Activated naive CD4-positive, alpha-beta T cell treated with anti-CD3 and anti-CD28 coated beads, Interleukin-2, amount 50 U/mL, for 16 hours (primary cell): ENCODE data around the gene CHEK2.
"Not testable (repeated sequence)": the region's sequence is repeated elsewhere in the genome, so short reads cannot be mapped to it uniquely, and the experiment has no call there.

Source experiments
- DNase-seq: peaks from one replicate; pipeline ENCODE4 v3.0.0-alpha.2; 2020

Gene CHEK2

GRCh38 chr22:28682966-28683365 lies 58.7 kb downstream of the CHEK2 start:
- DNase-seq: not testable (repeated sequence)

DNA sequence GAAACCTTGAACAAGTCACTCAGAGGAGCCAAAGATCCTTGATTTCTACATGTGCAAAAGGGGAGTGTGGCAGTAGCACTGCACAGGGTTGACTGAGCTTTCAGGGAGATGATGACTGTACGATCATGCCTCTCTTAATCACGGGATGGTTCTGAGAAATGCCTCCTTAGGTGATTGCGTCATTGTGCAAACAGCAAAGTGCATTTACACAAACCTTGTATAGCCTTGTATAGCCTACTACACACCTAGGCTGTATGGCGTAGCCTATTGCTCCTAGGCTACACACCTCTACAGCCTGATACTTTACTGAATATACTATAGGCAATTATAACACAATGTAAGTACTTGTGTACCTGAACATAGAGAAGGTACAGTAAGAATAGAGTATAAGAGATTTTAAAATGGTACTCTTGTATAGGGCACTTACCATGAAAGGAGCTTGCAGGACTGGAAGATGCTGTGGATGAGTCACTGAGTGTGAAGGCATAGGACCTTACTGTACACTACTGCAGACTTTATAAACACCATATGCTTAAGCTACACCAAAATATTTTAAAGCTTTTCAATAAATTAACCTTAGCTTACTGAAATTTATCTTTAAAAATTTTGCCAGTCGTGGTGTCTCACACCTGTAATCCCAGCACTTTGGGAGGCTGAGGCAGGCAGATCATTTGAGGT lies 60.7 kb downstream of the CHEK2 start:
- not testable (repeated sequence) for DNase-seq

GRCh38 chr22:28679611-28680287 lies 61.9 kb downstream of the CHEK2 start, which contains the start of gene TTC28:
TTC28 (minus strand) TSS chr22:28679840; CDS start chr22:28679723, 117 bp downstream.
- DNase-seq: peak; percentile 32

DNA sequence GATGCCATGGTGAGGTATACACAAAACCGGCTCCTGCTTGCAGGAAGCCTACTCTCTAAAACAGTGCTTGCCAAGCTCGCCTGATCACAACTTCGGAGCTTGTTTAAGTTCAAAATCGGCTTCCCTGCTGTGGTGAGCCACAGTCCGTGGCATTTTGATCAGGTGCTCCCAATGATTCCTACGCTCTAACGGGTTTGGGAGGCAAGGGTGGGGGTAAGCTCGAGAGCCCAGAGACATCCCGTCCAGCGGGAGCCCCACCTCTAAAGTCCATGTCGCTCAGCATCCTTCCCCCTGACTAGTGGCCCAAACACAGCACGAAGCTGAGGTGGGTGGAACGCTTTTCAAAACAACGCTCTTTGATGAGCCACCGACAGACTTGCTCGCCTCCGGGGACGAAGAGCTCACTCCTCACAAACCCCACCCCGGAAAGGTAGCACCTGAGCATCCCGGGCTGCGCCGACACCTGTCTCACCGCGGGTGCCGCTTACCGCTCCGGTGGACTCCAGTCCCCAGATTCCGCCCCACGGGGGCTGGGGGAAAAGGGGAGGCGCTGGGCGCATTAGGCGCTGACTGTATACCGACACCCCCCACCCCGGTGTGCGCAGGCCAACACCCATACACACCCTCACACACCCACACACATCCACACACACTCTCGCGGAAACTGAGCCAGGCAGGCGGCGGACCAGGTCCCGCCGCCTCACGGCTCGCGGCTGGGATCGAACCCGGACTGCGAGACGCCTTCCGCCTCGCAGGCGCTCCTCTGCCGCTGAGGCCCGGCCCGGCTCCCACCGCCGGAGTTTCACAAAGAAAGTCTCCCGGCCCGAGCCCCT lies 62.6 kb downstream of the CHEK2 start:
- peak; percentile 11 for DNase-seq

GRCh38 chr22:28678170-28678569 lies 63.5 kb downstream of the CHEK2 start:
- not testable (repeated sequence) for DNase-seq

DNA sequence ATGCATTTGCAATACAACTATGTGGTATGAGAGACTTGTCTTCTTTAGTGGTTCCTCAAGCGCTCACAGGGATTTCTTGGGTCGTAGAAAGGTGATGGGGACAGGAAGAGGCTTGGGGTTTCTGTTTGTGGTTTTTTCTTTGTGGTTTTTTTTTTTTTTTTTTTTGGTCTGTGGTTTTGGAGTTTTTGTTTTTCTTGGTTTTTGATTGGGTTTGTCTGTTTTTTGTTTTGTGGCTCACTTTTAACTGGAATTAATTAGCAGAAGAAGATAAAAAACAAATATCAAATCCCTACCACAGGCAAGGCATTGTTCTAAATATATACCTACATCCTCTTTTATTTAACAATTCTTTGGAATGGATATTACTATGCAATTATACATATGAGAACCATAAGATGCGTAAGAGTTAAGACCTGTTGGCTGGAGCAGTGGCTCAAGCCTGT lies 67.5 kb downstream of the CHEK2 start:
- DNase-seq: no peak

DNA sequence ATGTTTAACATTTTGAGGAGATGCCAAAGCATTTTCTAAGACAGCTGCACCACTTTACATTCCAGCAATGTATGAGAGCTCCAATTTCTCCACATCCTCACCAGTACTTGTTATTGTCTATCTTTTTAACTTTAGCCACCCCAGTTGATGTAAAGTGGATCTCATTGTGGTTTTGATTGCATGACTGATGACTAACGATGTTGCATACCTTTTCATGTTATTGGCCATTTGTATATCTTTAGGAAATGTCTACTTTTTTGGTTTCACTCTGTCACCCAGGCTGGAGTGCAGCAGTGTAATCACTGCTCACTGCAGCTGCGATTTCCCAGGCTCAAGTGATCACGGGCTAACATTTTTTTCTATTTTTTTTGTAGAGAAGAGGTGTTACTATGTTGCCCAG lies 70.9 kb downstream of the CHEK2 start:
- DNase-seq: no peak

DNA sequence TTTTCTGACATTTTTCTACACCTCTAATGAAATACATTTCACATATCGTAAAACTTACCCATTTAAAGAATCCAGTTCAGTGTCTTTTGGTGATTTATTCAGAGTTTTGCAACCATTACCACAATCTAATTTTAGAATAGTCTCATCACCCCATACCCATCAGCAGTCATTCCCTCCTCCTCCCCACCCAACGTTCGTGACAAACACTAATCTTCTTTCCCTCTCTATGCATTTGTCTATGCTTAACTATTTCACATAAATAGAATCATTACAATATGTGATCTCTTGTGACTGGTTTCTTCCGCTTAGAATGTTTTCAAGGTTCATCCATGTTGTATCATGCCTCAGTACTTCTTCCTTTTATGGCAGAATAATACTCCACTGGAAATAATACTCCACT lies 71.5 kb downstream of the CHEK2 start:
- DNase-seq: no peak

- no peak for DNase-seq
These were observed 72.2 kb downstream of the CHEK2 start for GRCh38 chr22:28669387-28669786.

DNA sequence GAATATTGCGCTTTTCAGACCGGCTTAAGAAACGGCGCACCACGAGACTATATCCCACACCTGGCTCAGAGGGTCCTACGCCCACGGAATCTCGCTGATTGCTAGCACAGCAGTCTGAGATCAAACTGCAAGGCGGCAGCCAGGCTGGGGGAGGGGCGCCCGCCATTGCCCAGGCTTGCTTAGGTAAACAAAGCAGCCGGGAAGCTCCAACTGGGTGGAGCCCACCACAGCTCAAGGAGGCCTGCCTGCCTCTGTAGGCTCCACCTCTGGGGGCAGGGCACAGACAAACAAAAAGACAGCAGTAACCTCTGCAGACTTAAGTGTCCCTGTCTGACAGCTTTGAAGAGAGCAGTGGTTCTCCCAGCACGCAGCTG lies 78.1 kb downstream of the CHEK2 start:
- not testable (repeated sequence) for DNase-seq

- no peak for DNase-seq
These were observed 83.2 kb downstream of the CHEK2 start for GRCh38 chr22:28658448-28658847.

DNA sequence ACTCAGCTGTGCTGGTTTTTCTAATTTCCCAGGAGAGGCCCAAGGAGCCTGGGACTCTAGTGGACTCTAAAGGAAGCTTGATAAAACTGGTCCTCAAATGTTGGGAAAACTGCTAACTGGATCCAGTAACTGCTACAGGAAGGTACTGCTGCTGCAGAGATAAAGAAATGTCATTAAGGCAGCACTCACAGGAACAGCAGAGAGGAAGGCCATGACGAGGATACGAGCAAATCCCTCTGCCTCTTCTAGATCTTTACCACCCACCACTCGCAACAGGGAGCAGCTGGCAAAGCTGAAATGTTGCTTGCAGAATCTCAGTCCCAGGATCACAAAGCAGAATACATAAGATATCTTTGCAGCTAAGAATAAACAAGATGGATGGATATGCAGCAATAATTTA lies 85.4 kb downstream of the CHEK2 start:
- no peak for DNase-seq

DNA sequence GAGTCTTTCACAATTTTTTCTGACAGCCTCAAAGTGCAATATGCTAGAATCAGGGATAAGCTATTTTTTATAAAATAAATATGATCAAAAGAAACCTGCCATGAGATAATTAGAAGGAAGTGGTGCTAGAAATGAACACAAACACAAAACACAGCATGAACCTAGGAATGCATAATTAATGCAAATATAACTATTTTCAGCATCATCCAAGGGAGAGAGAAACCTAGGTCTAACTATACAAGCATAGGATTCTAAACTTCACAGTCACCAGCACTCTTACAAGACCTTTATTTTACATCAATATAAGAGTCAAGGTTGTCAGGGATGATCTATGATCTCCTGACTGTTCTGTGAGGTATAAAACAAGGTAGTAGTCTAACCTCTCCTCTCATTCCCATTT lies 91.2 kb downstream of the CHEK2 start:
- DNase-seq: no peak

GRCh38 chr22:28648792-28649191 lies 92.8 kb downstream of the CHEK2 start:
- DNase-seq: no peak

DNA sequence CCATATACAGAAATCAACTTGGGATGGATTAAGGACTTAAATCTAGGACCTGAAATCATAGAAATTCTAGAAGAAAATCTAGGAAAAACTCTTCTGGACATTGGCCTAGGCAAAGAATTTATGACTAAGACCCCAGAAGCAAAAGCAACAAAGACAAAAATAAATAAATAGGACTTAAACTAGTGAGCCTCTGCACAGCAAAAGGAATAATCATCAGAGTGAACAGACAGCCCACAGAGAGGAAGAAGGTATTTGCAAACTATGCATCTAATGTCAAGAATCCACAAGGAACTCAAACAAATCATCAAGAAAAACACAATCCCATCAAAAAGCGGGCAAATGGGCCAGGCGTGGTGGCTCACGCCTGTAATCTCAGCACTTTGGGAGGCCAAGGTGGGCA lies 94.4 kb downstream of the CHEK2 start:
- DNase-seq: no peak

DNA sequence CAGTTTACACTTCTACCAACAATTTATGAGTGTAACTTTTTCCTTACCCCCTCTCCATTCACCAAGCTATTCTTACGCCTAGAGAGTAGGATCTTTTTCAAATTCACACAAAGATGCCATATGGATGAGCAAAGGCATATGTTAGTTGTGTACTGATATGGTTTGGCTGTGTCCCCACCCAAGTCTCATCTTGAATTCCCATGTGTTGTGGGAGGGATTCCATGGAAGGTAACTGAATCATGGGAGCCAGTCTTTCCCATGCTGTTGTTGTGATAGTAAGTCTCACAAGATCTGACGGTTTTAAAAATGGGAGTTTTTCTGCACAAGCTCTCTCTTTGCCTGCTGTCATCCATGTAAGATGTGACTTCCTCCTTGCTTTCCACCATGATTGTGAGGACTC lies 102.3 kb downstream of the CHEK2 start:
- DNase-seq: no peak
